ENCODE measurements around the gene EEF1A2. TPM values are rescaled to one million over a fixed set of nuclear protein-coding genes. Genes with fewer than 3 reads are reported as not detected.

Gene EEF1A2
- total and polyA plus RNA-seq, 2 of the 4 experiments (the other 2 are of a cell fraction): 1.3 to 4.6 TPM

DNA sequence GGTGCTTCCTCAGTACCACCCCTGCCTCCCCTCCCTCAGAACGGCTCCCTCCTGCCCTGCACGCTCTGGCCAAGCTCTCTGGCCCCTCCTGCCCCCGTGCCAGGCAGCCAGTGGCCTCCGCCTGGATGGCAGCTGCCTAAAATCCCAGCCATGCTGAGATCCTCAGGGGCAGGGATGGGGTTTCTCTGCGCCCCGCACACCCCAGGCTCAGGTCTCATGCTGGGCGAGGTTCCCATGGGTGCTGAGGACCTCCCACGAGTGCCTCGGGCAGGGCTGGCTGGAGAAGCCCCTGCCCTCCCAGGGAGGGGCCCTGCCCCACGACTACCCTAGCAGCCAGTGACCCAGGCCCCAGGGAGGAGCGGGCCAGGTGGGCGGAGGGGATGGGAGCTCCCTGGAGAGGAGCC, 35.5 kb upstream of the EEF1A2 start:
- CTCF ChIA-PET: no interaction called here
- dilution Hi-C loops (cut with HindIII; ENCODE audit: low sequenced_read_pairs, unreplicated experiment): no loop called here
- Histone ChIP-seq H2AK5ac (ENCODE audit: low read depth, low read length) (no peak overlapping the region), H3K4ac (ENCODE audit: low read depth, low read length) (no peak overlapping the region), H3K56ac (ENCODE audit: extremely low read depth, insufficient read depth, low read length) (no peak overlapping the region), H2BK20ac (ENCODE audit: low read depth, low read length) (no peak overlapping the region), H3K14ac (replicated peaks; ENCODE audit: low read depth, low read length) (no peak overlapping the region), H3K9me1 (ENCODE audit: insufficient read depth, low read length) (no peaks in the 10 kb centered on the region), H3K4me1 (ENCODE audit: control insufficient read depth, insufficient read depth, low read length) (no peaks in the 10 kb centered on the region; the same call in 1 of the 2 replicates), H3K79me1 (ENCODE audit: low read depth in 1 of 2, low read length in 2 of 2) (no peaks in the 10 kb centered on the region), H2BK15ac (ENCODE audit: low read depth, low read length) (no peak overlapping the region), H3K23ac (ENCODE audit: low read depth, low read length) (no peak overlapping the region), H3K9ac (ENCODE audit: low read depth, low read length) (no peak overlapping the region), H3K27ac (ENCODE audit: insufficient read depth, low read length) (no peak overlapping the region), H3K36me3 (ENCODE audit: control insufficient read depth, insufficient read depth, low read length) (no peaks in the 10 kb centered on the region), H3K9me3 (ENCODE audit: control insufficient read depth, insufficient read depth, low read length) (no peaks in the 10 kb centered on the region), H2BK120ac (ENCODE audit: low read depth, low read length) (no peak overlapping the region), H4K91ac (ENCODE audit: insufficient read depth, low read depth, low read length) (no peak overlapping the region), H3K4me3 (ENCODE audit: insufficient read depth, low read depth, low read length) (no peak overlapping the region), H4K20me1 (ENCODE audit: insufficient read depth, low read length) (no peaks in the 10 kb centered on the region), H4K5ac (ENCODE audit: low read depth, low read length) (no peak overlapping the region), H2AFZ (replicated peaks; ENCODE audit: low read length, poor library complexity) (no peak overlapping the region), H2AK9ac (replicated peaks; ENCODE audit: low read depth, low read length, poor library complexity) (peak overlapping the region; percentile 16), H3K18ac (ENCODE audit: low read depth, low read length) (no peak overlapping the region), H3K4me2 (ENCODE audit: low read depth, low read length) (no peak overlapping the region), H2BK5ac (ENCODE audit: low read depth, low read length, poor library complexity, severe bottlenecking) (no peak overlapping the region), H3K27me3 (ENCODE audit: control insufficient read depth, insufficient read depth, low read length) (peaks cover 4% of the 10 kb centered on the region; the same call in 1 of the 2 replicates), H4K8ac (ENCODE audit: low read depth in 2 of 2, low read length in 2 of 2) (no peak overlapping the region)
- TF ChIP-seq RCOR1 (IDR thresholded peaks at IDR 0.05; ENCODE audit: insufficient replicate concordance, low read length) (no peak), MXI1 (IDR thresholded peaks at IDR 0.05; ENCODE audit: borderline replicate concordance, low read depth, low read length) (no peak), CHD1 (IDR thresholded peaks at IDR 0.05; ENCODE audit: low read depth, low read length) (no peak), RFX5 (IDR thresholded peaks at IDR 0.05; ENCODE audit: low read depth, low read length) (no peak), SMC3 (IDR thresholded peaks at IDR 0.05; ENCODE audit: low read depth, low read length) (no peak), FOS (IDR thresholded peaks at IDR 0.05; ENCODE audit: low read depth, low read length) (no peak), MAZ (IDR thresholded peaks at IDR 0.05; ENCODE audit: borderline replicate concordance, low read depth, low read length) (no peak), POLR2A (IDR thresholded peaks at IDR 0.05; ENCODE audit: low read depth, low read length) (no peak), NFE2L2 (IDR thresholded peaks at IDR 0.05; ENCODE audit: low read depth, low read length) (no peak), RAD21 (IDR thresholded peaks at IDR 0.05; ENCODE audit: low read length) (no peak), BHLHE40 (IDR thresholded peaks at IDR 0.05; ENCODE audit: low read depth, low read length) (no peak)
- TF ChIP-seq, protein P1, sequence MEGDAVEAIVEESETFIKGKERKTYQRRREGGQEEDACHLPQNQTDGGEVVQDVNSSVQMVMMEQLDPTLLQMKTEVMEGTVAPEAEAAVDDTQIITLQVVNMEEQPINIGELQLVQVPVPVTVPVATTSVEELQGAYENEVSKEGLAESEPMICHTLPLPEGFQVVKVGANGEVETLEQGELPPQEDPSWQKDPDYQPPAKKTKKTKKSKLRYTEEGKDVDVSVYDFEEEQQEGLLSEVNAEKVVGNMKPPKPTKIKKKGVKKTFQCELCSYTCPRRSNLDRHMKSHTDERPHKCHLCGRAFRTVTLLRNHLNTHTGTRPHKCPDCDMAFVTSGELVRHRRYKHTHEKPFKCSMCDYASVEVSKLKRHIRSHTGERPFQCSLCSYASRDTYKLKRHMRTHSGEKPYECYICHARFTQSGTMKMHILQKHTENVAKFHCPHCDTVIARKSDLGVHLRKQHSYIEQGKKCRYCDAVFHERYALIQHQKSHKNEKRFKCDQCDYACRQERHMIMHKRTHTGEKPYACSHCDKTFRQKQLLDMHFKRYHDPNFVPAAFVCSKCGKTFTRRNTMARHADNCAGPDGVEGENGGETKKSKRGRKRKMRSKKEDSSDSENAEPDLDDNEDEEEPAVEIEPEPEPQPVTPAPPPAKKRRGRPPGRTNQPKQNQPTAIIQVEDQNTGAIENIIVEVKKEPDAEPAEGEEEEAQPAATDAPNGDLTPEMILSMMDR (conservative IDR thresholded peaks at IDR 0.05; ENCODE audit: low read depth, low read length): no peak
- TF ChIP-seq, protein P2, sequence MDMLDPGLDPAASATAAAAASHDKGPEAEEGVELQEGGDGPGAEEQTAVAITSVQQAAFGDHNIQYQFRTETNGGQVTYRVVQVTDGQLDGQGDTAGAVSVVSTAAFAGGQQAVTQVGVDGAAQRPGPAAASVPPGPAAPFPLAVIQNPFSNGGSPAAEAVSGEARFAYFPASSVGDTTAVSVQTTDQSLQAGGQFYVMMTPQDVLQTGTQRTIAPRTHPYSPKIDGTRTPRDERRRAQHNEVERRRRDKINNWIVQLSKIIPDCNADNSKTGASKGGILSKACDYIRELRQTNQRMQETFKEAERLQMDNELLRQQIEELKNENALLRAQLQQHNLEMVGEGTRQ (IDR thresholded peaks at IDR 0.05; ENCODE audit: low read depth, low read length): no peak
- TF ChIP-seq, protein P3, sequence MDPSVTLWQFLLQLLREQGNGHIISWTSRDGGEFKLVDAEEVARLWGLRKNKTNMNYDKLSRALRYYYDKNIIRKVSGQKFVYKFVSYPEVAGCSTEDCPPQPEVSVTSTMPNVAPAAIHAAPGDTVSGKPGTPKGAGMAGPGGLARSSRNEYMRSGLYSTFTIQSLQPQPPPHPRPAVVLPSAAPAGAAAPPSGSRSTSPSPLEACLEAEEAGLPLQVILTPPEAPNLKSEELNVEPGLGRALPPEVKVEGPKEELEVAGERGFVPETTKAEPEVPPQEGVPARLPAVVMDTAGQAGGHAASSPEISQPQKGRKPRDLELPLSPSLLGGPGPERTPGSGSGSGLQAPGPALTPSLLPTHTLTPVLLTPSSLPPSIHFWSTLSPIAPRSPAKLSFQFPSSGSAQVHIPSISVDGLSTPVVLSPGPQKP (IDR thresholded peaks at IDR 0.05; ENCODE audit: borderline replicate concordance, low read depth, low read length): no peak
- in situ Hi-C loops (cut with MboI; ENCODE audit: low sequenced_read_pairs): loop anchor here (10.0 kb wide), 2 partner anchors 330 to 440 kb away; partner anchors contain the start of genes ABHD16B, SAMD10 and TPD52L2
- 83% methylated on average over 6 of the region's 12 CpGs; no CpG with 5 or more reads in 1 of the 2 experiments for WGBS, 2 experiments (ENCODE audit: extremely low coverage in 2 of 2, insufficient read length in 1 of 2)
- no TSS peak for BruUV-seq (replicated peaks)
- ATAC-seq (ENCODE audit: low read depth) (no peak), DNase-seq (no peak)
- POLR2A ChIA-PET (ENCODE audit: unreplicated experiment): no interaction called here
- intact Hi-C loops (cut with micrococcal nuclease): loop anchor here (10.0 kb wide), 1 partner anchor 120 kb away; the partner anchor contains the start of genes RTEL1 and STMN3

All from IMR-90 (cell line).